Spleen (tissue), 7 donors: Measurements from ENCODE around the gene MGRN1.
A peak's percentile ranks its signal among the peaks of the same experiment; 100 is the strongest.

Experiments
- CTCF ChIP-seq, 11 experiments: fragments of 200-600 bp in 7 of 11; fragments of 450-650 bp in 4 of 11; sonication (generic) in 4 of 11; IDR thresholded peaks in 8 of 11; conservative IDR thresholded peaks in 3 of 11; 1 replicate in 7 of 11; 2 replicates in 4 of 11; pipeline versions ENCODE4 v1.4.0 to v1.8.0; 2016 to 2021; ENCODE audit warnings: antibody characterized with exemption in 11 of 11, inconsistent platforms in 4 of 11, mild to moderate bottlenecking in 1 of 11
- POLR2A ChIP-seq, 3 donors: fragments of 450-650 bp; IDR thresholded peaks; one replicate each; pipeline ENCODE4 v1.5.1; 2017; ENCODE audit warnings: antibody characterized with exemption in 3 of 3, mild to moderate bottlenecking in 1 of 3
- POLR2AphosphoS5 ChIP-seq, 3 donors: sonication (generic); formaldehyde crosslinking; IDR thresholded peaks; one replicate each; pipeline ENCODE4 v1.5.1; 2017; ENCODE audit warnings: antibody characterized with exemption in 3 of 3
- donor health status: DM: no; HTN: no; CAD: no; lungs with moderate emphysema.
- donor health status: DM: no; HTN: no; CAD: no.
- donor health status: DM: no; HTN: no; CAD: no.

GRCh38 chr16:4699046-4699556 lies 74.5 kb downstream of the MGRN1 start:
- no peak for TF ChIP-seq CTCF (IDR thresholded peaks at IDR 0.05 in 8 of 11, conservative IDR thresholded peaks at IDR 0.05 in 3 of 11)
- TF ChIP-seq POLR2AphosphoS5 (IDR thresholded peaks at IDR 0.05), result peak in 1 of 3 donors; percentile 15
- TF ChIP-seq POLR2A (IDR thresholded peaks at IDR 0.05), result no peak
